GM23338 (cell line): ENCODE results near the gene ETV6. TPM values are rescaled to one million over a fixed set of nuclear protein-coding genes. Genes with fewer than 3 reads are reported as not detected.

Source experiments
- ATAC-seq: fragments of 200-7000 bp; cut with Tn5 transposase; 3 replicates; pipeline ENCODE4 v1.9.1; 2020
- DNase-seq: peaks from one replicate; pipeline ENCODE4 v3.0.0-alpha.2; 2015; ENCODE audit warnings: low spot score
- H2AFZ ChIP-seq: fragments of 200-600 bp; sonication (generic); 2 replicates; pipeline ENCODE4 v1.8.0; 2016; ENCODE audit warnings: antibody characterized with exemption, mild to moderate bottlenecking, moderate library complexity
- H3F3A ChIP-seq: fragments of 200-600 bp; sonication (generic); replicated peaks from 2 replicates; pipeline ENCODE4 v1.8.0; 2017; ENCODE audit warnings: antibody characterized with exemption, mixed run types, low read depth
- H3K27ac ChIP-seq: fragments of 200-600 bp; sonication (generic); 2 replicates; pipeline ENCODE4 v1.6.1; 2016; ENCODE audit warnings: low read depth
- H3K27me3 ChIP-seq: fragments of 200-600 bp; sonication (generic); 2 replicates; pipeline ENCODE4 v1.8.0; 2016; ENCODE audit warnings: mild to moderate bottlenecking, mixed run types, moderate library complexity; ENCODE audit not compliant: insufficient read depth
- H3K36me3 ChIP-seq: fragments of 200-600 bp; sonication (generic); 2 replicates; pipeline ENCODE4 v1.8.0; 2016; ENCODE audit warnings: mild to moderate bottlenecking; ENCODE audit not compliant: insufficient read depth
- H3K4me1 ChIP-seq: fragments of 200-600 bp; sonication (generic); 2 replicates; pipeline ENCODE4 v1.8.0; 2016; ENCODE audit warnings: mild to moderate bottlenecking, moderate library complexity; ENCODE audit not compliant: insufficient read depth
- H3K4me2 ChIP-seq: fragments of 200-600 bp; sonication (generic); 2 replicates; pipeline ENCODE4 v1.7.1; 2017; ENCODE audit warnings: mixed run types
- H3K4me3 ChIP-seq: fragments of 200-600 bp; sonication (generic); 2 replicates; pipeline ENCODE4 v1.6.1; 2016; ENCODE audit warnings: mixed run types
- H3K79me2 ChIP-seq: fragments of 200-600 bp; sonication (generic); replicated peaks from 2 replicates; pipeline ENCODE4 v1.8.0; 2017; ENCODE audit warnings: mild to moderate bottlenecking; ENCODE audit not compliant: insufficient read depth
- H3K9me2 ChIP-seq: fragments of 200-600 bp; sonication (generic); 2 replicates; pipeline ENCODE4 v1.8.0; 2017; ENCODE audit not compliant: insufficient read depth
- H4K20me1 ChIP-seq: fragments of 200-600 bp; sonication (generic); replicated peaks from 2 replicates; pipeline ENCODE4 v1.8.0; 2017; ENCODE audit warnings: mild to moderate bottlenecking; ENCODE audit not compliant: insufficient read depth
- H3K27ac Mint-ChIP-seq: 2 replicates; pipeline ENCODE4 v1.8.0; 2020; ENCODE audit warnings: inconsistent platforms, mild to moderate bottlenecking, moderate library complexity, mixed read lengths
- H3K27me3 Mint-ChIP-seq: 3 replicates; pipeline ENCODE4 v1.8.0; 2022; ENCODE audit warnings: low read depth, mild to moderate bottlenecking, moderate library complexity, mixed read lengths, inconsistent platforms; ENCODE audit not compliant: insufficient read depth, poor library complexity
- H3K36me3 Mint-ChIP-seq: 3 replicates; pipeline ENCODE4 v1.8.0; 2021; ENCODE audit warnings: low read depth, mild to moderate bottlenecking, inconsistent platforms, moderate library complexity, mixed read lengths
- H3K4me1 Mint-ChIP-seq: 3 replicates; pipeline ENCODE4 v1.8.0; 2020; ENCODE audit warnings: mild to moderate bottlenecking, inconsistent platforms, mixed read lengths
- H3K4me3 Mint-ChIP-seq: 3 replicates; pipeline ENCODE4 v1.8.0; 2021; ENCODE audit warnings: moderate library complexity, mild to moderate bottlenecking, inconsistent platforms, mixed read lengths
- H3K9me3 Mint-ChIP-seq: 3 replicates; pipeline ENCODE4 v1.8.0; 2020; ENCODE audit warnings: moderate library complexity, mild to moderate bottlenecking, inconsistent platforms, mixed read lengths
- CREB1 ChIP-seq: fragments of 250-450 bp; sonication (Bioruptor Pico); IDR thresholded peaks from 2 replicates; pipeline ENCODE4 v1.5.0; 2020; ENCODE audit warnings: low read depth, mild to moderate bottlenecking, moderate library complexity
- CTCF ChIP-seq, 2 experiments: fragments of 200-600 bp in 1 of 2; sonication (generic) in 1 of 2; conservative IDR thresholded peaks; 2 replicates each; pipeline versions ENCODE4 v1.5.1 to v1.6.1; 2016 to 2017; ENCODE audit warnings: antibody characterized with exemption in 2 of 2, low read depth in 2 of 2, mild to moderate bottlenecking in 2 of 2, moderate library complexity in 1 of 2
- ETS1 ChIP-seq: IDR thresholded peaks from 2 replicates; pipeline ENCODE4 v1.6.1; 2016; ENCODE audit warnings: antibody characterized with exemption
- EZH2 ChIP-seq: fragments of 200-600 bp; sonication (generic); IDR thresholded peaks from one replicate; pipeline ENCODE4 v1.8.0; 2017; ENCODE audit warnings: antibody characterized with exemption, mild to moderate bottlenecking, low read depth; ENCODE audit not compliant: unreplicated experiment
- JUNB ChIP-seq: IDR thresholded peaks from one replicate; pipeline ENCODE4 v1.6.1; 2016; ENCODE audit warnings: antibody characterized with exemption; ENCODE audit not compliant: unreplicated experiment
- NANOG ChIP-seq: IDR thresholded peaks from 2 replicates; pipeline ENCODE4 v1.6.1; 2016; ENCODE audit warnings: antibody characterized with exemption, borderline replicate concordance
- POLR2AphosphoS5 ChIP-seq: IDR thresholded peaks from 2 replicates; pipeline ENCODE4 v1.6.1; 2016; ENCODE audit warnings: antibody characterized with exemption, low read depth
- REST ChIP-seq: IDR thresholded peaks from one replicate; pipeline ENCODE4 v1.6.1; 2018; ENCODE audit warnings: antibody characterized with exemption; ENCODE audit not compliant: unreplicated experiment
- STAT1 ChIP-seq: IDR thresholded peaks from one replicate; pipeline ENCODE4 v1.6.1; 2016; ENCODE audit warnings: antibody characterized with exemption; ENCODE audit not compliant: unreplicated experiment
- ZNF114 ChIP-seq: fragments of 250-450 bp; sonication (Bioruptor Pico); IDR thresholded peaks from 2 replicates; pipeline ENCODE4 v1.5.0; 2020; ENCODE audit warnings: mild to moderate bottlenecking, moderate library complexity
- ZNF331 ChIP-seq: fragments of 250-450 bp; sonication (Bioruptor Pico); IDR thresholded peaks from 2 replicates; pipeline ENCODE4 v1.5.0; 2020; ENCODE audit warnings: low read depth, mild to moderate bottlenecking, moderate library complexity
- ZNF462 ChIP-seq: fragments of 250-450 bp; sonication (Bioruptor Pico); IDR thresholded peaks from 2 replicates; pipeline ENCODE4 v1.5.0; 2020; ENCODE audit warnings: mild to moderate bottlenecking, moderate library complexity
- polyA plus RNA-seq: library from polyadenylated mRNA; unstranded; fragments of >200 nt; fragmentation: Nextera tagmentation; extraction: Ambion mirVana; gene quantifications from 2 replicates; pipeline ENCODE4 v1.2.1, GENCODE V29; 2016
- total RNA-seq: library from RNA; depleted of rRNA; stranded (reverse); fragments of >200 nt; shearing (Covaris generic); gene quantifications from 2 replicates; pipeline ENCODE4 v1.2.3, GENCODE V29; 2014

The ETV6 gene
- total and polyA plus RNA-seq, 2 experiments from 2014 or later: 7.5 to 15.1 TPM

DNA sequence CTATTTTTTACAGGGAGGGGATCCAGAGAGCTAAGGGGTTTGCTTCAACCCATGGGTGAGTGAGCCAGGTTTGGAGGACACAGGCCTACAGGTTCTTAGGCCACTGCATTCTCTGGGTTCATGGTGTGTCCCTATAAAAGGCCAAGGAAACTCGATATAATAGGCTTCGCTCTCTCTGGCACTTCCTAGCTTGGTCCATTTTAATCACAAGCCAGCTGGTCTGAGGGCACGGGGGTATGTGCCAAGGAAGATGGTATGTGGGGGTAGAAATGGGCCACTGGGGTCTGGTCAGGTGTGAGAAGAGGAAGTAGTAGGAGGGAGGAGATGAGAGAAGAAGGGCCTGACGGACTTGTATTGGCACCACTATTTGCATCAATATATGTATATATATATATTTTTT is 4.9 kb downstream of the ETV6 start:
- Histone ChIP-seq H3K79me2 (peaks cover 85% of the 10 kb centered on the region), H3K4me2 (no peak overlapping the region)

More for the DNA sequence above, 4.9 kb downstream of the ETV6 start:
- Mint-ChIP-seq H3K27ac (no peak overlapping the region), H3K9me3 (no peaks in the 10 kb centered on the region), H3K36me3 (no peaks in the 10 kb centered on the region), H3K4me1 (peaks cover 63% of the 10 kb centered on the region), H3K4me3 (no peak overlapping the region), H3K27me3 (peaks cover 7% of the 10 kb centered on the region)
- DNase-seq: no peak
- ATAC-seq: no peak
- Histone ChIP-seq H3K4me1 (peaks cover 52% of the 10 kb centered on the region), H3K36me3 (no peaks in the 10 kb centered on the region), H3K9me2 (no peaks in the 10 kb centered on the region), H3F3A (0 out of 2 replicates have a peak, but pooled peaks cover 4% of the 10 kb centered on the region), H4K20me1 (0 out of 2 replicates have a peak, but pooled peaks cover 6% of the 10 kb centered on the region), H3K4me3 (no peak overlapping the region), H3K27ac (no peak overlapping the region), H3K27me3 (no peaks in the 10 kb centered on the region), H2AFZ (no peak overlapping the region)
- TF ChIP-seq REST: no peak
- TF ChIP-seq JUNB: no peak
- TF ChIP-seq CREB1 (CRISPR knock-in tag): no peak
- no peak for TF ChIP-seq ZNF462 (CRISPR knock-in tag)
- TF ChIP-seq POLR2AphosphoS5: no peak
- TF ChIP-seq STAT1: no peak
- no peak for TF ChIP-seq EZH2
- TF ChIP-seq CTCF (conservative IDR thresholded peaks at IDR 0.05; ENCODE audit: low read depth in 2 of 2): no peak
- TF ChIP-seq ZNF331 (CRISPR knock-in tag): no peak
- no peak for TF ChIP-seq ZNF114 (CRISPR knock-in tag)
- TF ChIP-seq ETS1: no peak
- no peak for TF ChIP-seq NANOG
